HEK293 (cell line): ENCODE data around the gene RPN2.

Source experiments
- CTCF ChIA-PET: fragments of 350-600 bp; formaldehyde crosslinking; extraction: SDS; loops from one replicate; lab custom pipeline; 2021; ENCODE audit warnings: antibody characterized with exemption; lab: Yijun Ruan, JAX
- POLR2A ChIA-PET: fragments of 300-600 bp; formaldehyde crosslinking; extraction: SDS; loops from one replicate; lab custom pipeline; 2020; ENCODE audit warnings: antibody characterized with exemption, inconsistent platforms; lab: Yijun Ruan, JAX
- H3K27ac ChIP-seq: fragments of 200-500 bp; sonication (Bioruptor generic); 2 replicates; pipeline ENCODE4 v1.5.1; 2014; ENCODE audit warnings: low read depth, low read length, control low read depth, inconsistent platforms; ENCODE audit errors: extremely low read depth
- H3K36me3 ChIP-seq, 2 experiments: fragments of 200-500 bp in 1 of 2; sonication (Bioruptor generic) in 1 of 2; 1 replicate in 1 of 2; 2 replicates in 1 of 2; pipeline ENCODE4 v1.5.1; 2014 to 2017; ENCODE audit warnings: inconsistent platforms in 2 of 2, low read length in 2 of 2; ENCODE audit not compliant: control insufficient read depth in 2 of 2, insufficient read depth in 1 of 2
- H3K4me1 ChIP-seq: fragments of 200-500 bp; sonication (Bioruptor generic); 2 replicates; pipeline ENCODE4 v1.5.1; 2014; ENCODE audit warnings: mild to moderate bottlenecking, low read length, inconsistent platforms; ENCODE audit not compliant: control insufficient read depth, insufficient read depth
- H3K4me3 ChIP-seq: 2 replicates; pipeline ENCODE4 v1.5.1; 2011; ENCODE audit warnings: low read depth, mild to moderate bottlenecking, control low read depth, low read length, moderate library complexity
- H3K9me3 ChIP-seq: fragments of 200-500 bp; sonication (Bioruptor generic); 2 replicates; pipeline ENCODE4 v1.5.1; 2014; ENCODE audit warnings: low read depth, low read length, inconsistent platforms; ENCODE audit not compliant: control insufficient read depth, insufficient read depth
- GLIS2 ChIP-seq: fragments of 450-650 bp; formaldehyde crosslinking; IDR thresholded peaks from 2 replicates; pipeline ENCODE4 v1.5.1; 2016; ENCODE audit warnings: missing biosample characterization, missing genetic modification characterization
- HOXC10 ChIP-seq: sonication (generic); formaldehyde crosslinking; IDR thresholded peaks from 2 replicates; pipeline ENCODE4 v1.8.1; 2023; ENCODE audit warnings: mild to moderate bottlenecking, missing genetic modification reagents
- KLF1 ChIP-seq: fragments of 450-650 bp; formaldehyde crosslinking; IDR thresholded peaks from 2 replicates; pipeline ENCODE4 v1.5.1; 2016; ENCODE audit warnings: missing biosample characterization, missing genetic modification characterization
- KLF7 ChIP-seq: fragments of 450-650 bp; formaldehyde crosslinking; IDR thresholded peaks from 2 replicates; pipeline ENCODE4 v1.5.1; 2016; ENCODE audit warnings: missing biosample characterization, missing genetic modification characterization, borderline replicate concordance
- KLF9 ChIP-seq: fragments of 450-650 bp; formaldehyde crosslinking; IDR thresholded peaks from 2 replicates; pipeline ENCODE4 v1.5.1; 2016; ENCODE audit warnings: missing biosample characterization, missing genetic modification characterization, low read depth
- SETDB1 ChIP-seq: IDR thresholded peaks from one replicate; pipeline ENCODE4 v1.6.1; 2017; ENCODE audit warnings: mild to moderate bottlenecking, low read length, moderate library complexity, mixed read lengths; ENCODE audit not compliant: insufficient read length
- ZBTB10 ChIP-seq: fragments of 450-650 bp; formaldehyde crosslinking; IDR thresholded peaks from 2 replicates; pipeline ENCODE4 v1.5.1; 2016; ENCODE audit warnings: missing biosample characterization, missing genetic modification characterization
- ZBTB20 ChIP-seq: fragments of 450-650 bp; formaldehyde crosslinking; IDR thresholded peaks from 2 replicates; pipeline ENCODE4 v1.5.1; 2016; ENCODE audit warnings: missing biosample characterization, missing genetic modification characterization
- ZBTB6 ChIP-seq: fragments of 450-650 bp; formaldehyde crosslinking; IDR thresholded peaks from 2 replicates; pipeline ENCODE4 v1.5.1; 2017; ENCODE audit warnings: missing biosample characterization, missing genetic modification characterization
- ZEB2 ChIP-seq: fragments of 450-650 bp; formaldehyde crosslinking; IDR thresholded peaks from 2 replicates; pipeline ENCODE4 v1.5.1; 2016; ENCODE audit warnings: missing biosample characterization, missing genetic modification characterization
- ZNF214 ChIP-seq: fragments of 450-650 bp; formaldehyde crosslinking; IDR thresholded peaks from 2 replicates; pipeline ENCODE4 v1.5.1; 2017; ENCODE audit warnings: missing biosample characterization, mild to moderate bottlenecking, missing genetic modification characterization, borderline replicate concordance
- ZNF311 ChIP-seq: fragments of 450-650 bp; formaldehyde crosslinking; IDR thresholded peaks from 2 replicates; pipeline ENCODE4 v1.5.1; 2017; ENCODE audit warnings: missing biosample characterization, missing genetic modification characterization, borderline replicate concordance
- ZNF391 ChIP-seq: fragments of 450-650 bp; formaldehyde crosslinking; IDR thresholded peaks from 2 replicates; pipeline ENCODE4 v1.5.1; 2016; ENCODE audit warnings: low read depth, missing biosample characterization, missing genetic modification characterization, borderline replicate concordance
- ZNF426 ChIP-seq: fragments of 450-650 bp; formaldehyde crosslinking; IDR thresholded peaks from 2 replicates; pipeline ENCODE4 v1.5.1; 2017; ENCODE audit warnings: missing biosample characterization, missing genetic modification characterization, mild to moderate bottlenecking, inconsistent platforms, moderate library complexity
- ZNF433 ChIP-seq: fragments of 450-650 bp; formaldehyde crosslinking; IDR thresholded peaks from 2 replicates; pipeline ENCODE4 v1.5.1; 2016; ENCODE audit warnings: missing biosample characterization, missing genetic modification characterization, low read depth
- ZNF48 ChIP-seq: fragments of 450-650 bp; formaldehyde crosslinking; IDR thresholded peaks from 2 replicates; pipeline ENCODE4 v1.5.1; 2016; ENCODE audit warnings: missing biosample characterization, missing genetic modification characterization
- ZNF521 ChIP-seq: fragments of 450-650 bp; formaldehyde crosslinking; IDR thresholded peaks from 2 replicates; pipeline ENCODE4 v1.5.1; 2017; ENCODE audit warnings: missing biosample characterization, mild to moderate bottlenecking, missing genetic modification characterization
- ZNF555 ChIP-seq: fragments of 450-650 bp; formaldehyde crosslinking; conservative IDR thresholded peaks from 2 replicates; pipeline ENCODE4 v1.5.1; 2017; ENCODE audit warnings: missing biosample characterization, mild to moderate bottlenecking, missing genetic modification characterization, inconsistent platforms
- ZNF629 ChIP-seq: fragments of 450-650 bp; formaldehyde crosslinking; IDR thresholded peaks from 2 replicates; pipeline ENCODE4 v1.5.1; 2017; ENCODE audit warnings: missing biosample characterization, missing genetic modification characterization
- ZNF777 ChIP-seq: fragments of 450-650 bp; formaldehyde crosslinking; IDR thresholded peaks from 2 replicates; pipeline ENCODE4 v1.5.1; 2017; ENCODE audit warnings: missing biosample characterization, missing genetic modification characterization, borderline replicate concordance
- ZSCAN30 ChIP-seq: fragments of 450-650 bp; IDR thresholded peaks from 2 replicates; pipeline ENCODE4 v1.5.1; 2018; ENCODE audit warnings: missing biosample characterization, mild to moderate bottlenecking, missing genetic modification characterization, moderate library complexity
- ZXDB ChIP-seq: fragments of 450-650 bp; formaldehyde crosslinking; IDR thresholded peaks from 2 replicates; pipeline ENCODE4 v1.5.1; 2016; ENCODE audit warnings: missing biosample characterization, missing genetic modification characterization
- TF ChIP-seq, protein P1 (sequence below): fragments of 450-650 bp; IDR thresholded peaks from 2 replicates; pipeline ENCODE4 v1.5.1; 2018; ENCODE audit warnings: missing biosample characterization, mild to moderate bottlenecking, missing genetic modification characterization

RPN2 gene

GRCh38 chr20:37259865-37260264, 80.7 kb downstream of the RPN2 start:
- CTCF ChIA-PET = interaction anchor here (0.6 to 1.2 kb wide), 4 partner anchors 9 to 273 kb away, joined by 3 to 9 read pairs (median 4); no protein-coding TSS in a partner anchor
- H3K36me3 ChIP-seq = no peaks in the 10 kb centered on the region
- POLR2A ChIA-PET = interaction anchor here (0.5 kb wide), 1 partner anchor 12 kb away, joined by 6 read pairs; no protein-coding TSS in a partner anchor
- H3K27ac ChIP-seq = no peak overlapping the region
- H3K9me3 ChIP-seq = no peaks in the 10 kb centered on the region
- TF ChIP-seq ZSCAN30 (no peak), ZNF433 (no peak), ZNF391 (tag by site-specific recombination) (no peak), KLF7 (tag by site-specific recombination) (no peak), ZNF629 (tag by site-specific recombination) (no peak), ZNF777 (tag by site-specific recombination) (no peak), ZBTB6 (tag by site-specific recombination) (no peak), HOXC10 (no peak), KLF9 (tag by site-specific recombination) (no peak), ZNF214 (no peak), ZEB2 (no peak), ZNF48 (no peak), ZXDB (tag by site-specific recombination) (no peak), ZBTB20 (no peak), GLIS2 (tag by site-specific recombination) (no peak), ZNF521 (no peak)
- TF ChIP-seq, all 188 proteins: peak for 0
- H3K4me1 ChIP-seq = no peaks in the 10 kb centered on the region
- no peak overlapping the region for H3K4me3 ChIP-seq

GRCh38 chr20:37260923-37261322, 81.8 kb downstream of the RPN2 start:
- H3K4me1 ChIP-seq = no peaks in the 10 kb centered on the region
- no peak overlapping the region for H3K4me3 ChIP-seq
- H3K27ac ChIP-seq = no peak overlapping the region
- TF ChIP-seq KLF9 (tag by site-specific recombination) = no peak
- TF ChIP-seq, protein P1, sequence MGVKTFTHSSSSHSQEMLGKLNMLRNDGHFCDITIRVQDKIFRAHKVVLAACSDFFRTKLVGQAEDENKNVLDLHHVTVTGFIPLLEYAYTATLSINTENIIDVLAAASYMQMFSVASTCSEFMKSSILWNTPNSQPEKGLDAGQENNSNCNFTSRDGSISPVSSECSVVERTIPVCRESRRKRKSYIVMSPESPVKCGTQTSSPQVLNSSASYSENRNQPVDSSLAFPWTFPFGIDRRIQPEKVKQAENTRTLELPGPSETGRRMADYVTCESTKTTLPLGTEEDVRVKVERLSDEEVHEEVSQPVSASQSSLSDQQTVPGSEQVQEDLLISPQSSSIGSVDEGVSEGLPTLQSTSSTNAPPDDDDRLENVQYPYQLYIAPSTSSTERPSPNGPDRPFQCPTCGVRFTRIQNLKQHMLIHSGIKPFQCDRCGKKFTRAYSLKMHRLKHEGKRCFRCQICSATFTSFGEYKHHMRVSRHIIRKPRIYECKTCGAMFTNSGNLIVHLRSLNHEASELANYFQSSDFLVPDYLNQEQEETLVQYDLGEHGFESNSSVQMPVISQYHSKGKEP (tag by site-specific recombination) = no peak
- no peak for TF ChIP-seq ZNF426 (tag by site-specific recombination)
- no peak for TF ChIP-seq ZNF555
- no peak for TF ChIP-seq ZBTB10
- TF ChIP-seq SETDB1 = no peak
- no peak for TF ChIP-seq KLF1 (tag by site-specific recombination)
- TF ChIP-seq ZNF311 (tag by site-specific recombination) = no peak
- ChIA-PET POLR2A (no interaction called here), CTCF (interaction anchor here (0.6 to 1.2 kb wide), 2 partner anchors 78 to 272 kb away, joined by 4 read pairs; no protein-coding TSS in a partner anchor)
- no peaks in the 10 kb centered on the region for H3K36me3 ChIP-seq
- no peaks in the 10 kb centered on the region for H3K9me3 ChIP-seq
